ENCODE data around the gene PRAC1. TPM values are rescaled to one million over a fixed set of nuclear protein-coding genes. Genes with fewer than 3 reads are reported as not detected.

Gene PRAC1
- total RNA-seq, result not detected in 2 replicates

GRCh38 chr17:48722201-48722907, at the start of gene PRAC1:
PRAC1 (minus strand) TSS chr17:48722518; CDS start chr17:48722392, 126 bp downstream.

GRCh38 chr17:48728232-48729231, 6.2 kb upstream of the PRAC1 start, which contains the start of gene HOXB13:
HOXB13 (minus strand) TSS chr17:48728750; CDS start chr17:48728593, 157 bp downstream.

GRCh38 chr17:48722915-48723422, 651 bp upstream of the PRAC1 start, which contains the start of gene PRAC2:
PRAC2 (plus strand) TSS chr17:48723185; CDS start chr17:48724411, 1,226 bp downstream.

Small RNA genes within 50 kb of the gene (small RNA-seq; reads per million reads assigned to genes)
- gene AC091179.2 (ENCODE audit: low replicate concordance) (not detected), gene COX6B1P2 (ENCODE audit: low replicate concordance) (not detected), gene MIR3185 (ENCODE audit: low replicate concordance) (not detected), gene RF02132 (ENCODE audit: low replicate concordance) (not detected), gene RF02133 (ENCODE audit: low replicate concordance) (not detected), gene RN7SL125P (ENCODE audit: low replicate concordance) (not detected)

Other genes starting within 250 kb of the PRAC1 start
- gene HOXB1, start 191.5 kb downstream of the PRAC1 start, total RNA-seq, result not detected in 2 replicates
- 2.8 and 10.5 TPM in 2 replicates for gene HOXB2, start 177.4 kb downstream of the PRAC1 start, total RNA-seq
- under 0.01 and 0.57 TPM in 2 replicates for gene HOXB4, start 144.2 kb downstream of the PRAC1 start, total RNA-seq
- gene HOXB3, start 132.3 kb downstream of the PRAC1 start, total RNA-seq, result 0.22 and 1.6 TPM in 2 replicates
- under 0.01 TPM in 1 of 2 replicates, not detected in the other for gene HOXB5, start 128.7 kb downstream of the PRAC1 start, total RNA-seq
- under 0.01 and 0.29 TPM in 2 replicates for gene HOXB6, start 117.5 kb downstream of the PRAC1 start, total RNA-seq
- gene HOXB7, start 111.5 kb downstream of the PRAC1 start, total RNA-seq, result 0.66 and 1.1 TPM in 2 replicates
- gene HOXB8, start 107.2 kb downstream of the PRAC1 start, total RNA-seq, result not detected in 2 replicates
- gene HOXB9, start 96.2 kb downstream of the PRAC1 start, total RNA-seq, result 0.22 TPM in 1 of 2 replicates, not detected in the other
- gene PRAC2, start 667 bp upstream of the PRAC1 start, total RNA-seq, result 0.66 TPM in 1 of 2 replicates, not detected in the other
- 1.6 and 1.8 TPM in 2 replicates for gene HOXB13, start 6.2 kb upstream of the PRAC1 start, total RNA-seq
- under 0.01 and 0.44 TPM in 2 replicates for gene TTLL6, start 94.7 kb upstream of the PRAC1 start, total RNA-seq
- gene CALCOCO2, start 108.5 kb upstream of the PRAC1 start, total RNA-seq, result 61.6 and 108 TPM in 2 replicates
- gene ATP5MC1, start 170.3 kb upstream of the PRAC1 start, total RNA-seq, result 24.5 and 101 TPM in 2 replicates
- 107 and 154 TPM in 2 replicates for gene UBE2Z, start 185.9 kb upstream of the PRAC1 start, total RNA-seq
- gene SNF8, start 222.3 kb upstream of the PRAC1 start, total RNA-seq, result 101 and 107 TPM in 2 replicates
- not detected in 2 replicates for gene GIP, start 246.1 kb upstream of the PRAC1 start, total RNA-seq